ENCODE measurements around the gene HCLS1. TPM values are rescaled to one million over a fixed set of nuclear protein-coding genes. Genes with fewer than 3 reads are reported as not detected.
"Not testable (repeated sequence)": the region's sequence is repeated elsewhere in the genome, so short reads cannot be mapped to it uniquely, and the experiment has no call there.

Gene HCLS1
- total and polyA plus RNA-seq, 2 experiments from 2014 or later = 28.6 to 39.2 TPM

DNA sequence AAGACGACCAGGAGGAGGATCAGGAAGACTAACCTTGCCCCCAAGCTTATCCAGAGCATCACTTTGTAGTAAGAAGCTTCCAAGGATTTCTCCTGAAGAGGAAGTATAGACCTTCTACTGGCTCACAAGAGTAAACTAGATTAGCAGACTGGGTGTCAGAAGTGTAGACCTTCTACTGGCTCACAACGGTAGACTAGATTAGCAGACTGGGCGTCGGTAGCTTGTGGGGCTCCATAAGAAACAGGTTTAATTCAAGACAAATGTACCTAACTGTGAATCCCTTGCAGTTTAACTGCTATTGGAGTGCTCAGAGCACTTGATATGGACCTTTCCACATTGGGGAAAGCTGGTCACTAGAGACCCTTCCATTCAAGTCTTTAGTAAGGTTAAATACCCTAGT, 54.6 kb downstream of the HCLS1 start:
- Histone ChIP-seq H4K20me1 (ENCODE audit: insufficient read depth) (no peaks in the 10 kb centered on the region), H3K27me3 (replicated peaks; ENCODE audit: insufficient read depth) (no peaks in the 10 kb centered on the region), H3K4me3 (no peak overlapping the region), H3K4me2 (ENCODE audit: unreplicated experiment) (no peak overlapping the region), H2AFZ (no peak overlapping the region), H3K36me3 (ENCODE audit: low read depth) (no peaks in the 10 kb centered on the region), H3K27ac (no peak overlapping the region), H3F3A (ENCODE audit: insufficient read depth) (no peaks in the 10 kb centered on the region), H3K79me2 (ENCODE audit: insufficient read depth) (no peaks in the 10 kb centered on the region), H3K9me3 (ENCODE audit: low read depth) (no peaks in the 10 kb centered on the region), H3K9me2 (ENCODE audit: insufficient read depth) (no peaks in the 10 kb centered on the region), H3K9ac (no peak overlapping the region), H3K4me1 (ENCODE audit: insufficient read depth) (no peaks in the 10 kb centered on the region)
- TF ChIP-seq EZH2 (IDR thresholded peaks at IDR 0.05; ENCODE audit: insufficient read depth, poor library complexity, severe bottlenecking) (no peak), EZH2phosphoT487 (IDR thresholded peaks at IDR 0.05; ENCODE audit: insufficient read depth, low read depth) (no peak)
- in situ Hi-C loops (cut with MboI) = no loop called here
- WGBS, 2 experiments (ENCODE audit: low coverage in 1 of 2, low lambda C conversion rate in 2 of 2, missing lambda C conversion rate in 2 of 2) = 58 to 67% methylated on average over 4 of the region's 4 CpGs
- DNase-seq = no peak

DNA sequence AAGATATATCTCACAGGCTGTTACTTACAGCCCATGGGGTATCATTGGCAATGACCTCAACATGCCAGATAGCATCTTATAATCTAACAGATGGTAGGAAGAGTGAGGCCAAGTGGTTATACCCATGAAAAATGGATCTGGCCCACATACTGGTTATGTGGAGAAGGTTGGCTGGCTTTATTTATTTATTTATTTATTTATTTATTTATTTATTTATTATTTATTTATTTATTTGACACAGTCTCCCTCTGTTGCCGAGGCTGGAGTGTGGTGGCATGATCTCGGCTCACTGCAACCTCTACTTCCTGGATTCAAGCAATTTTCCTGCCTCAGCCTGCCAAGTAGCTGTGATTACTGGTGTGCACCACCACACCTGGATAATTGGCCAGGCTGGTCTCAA, 55.9 kb downstream of the HCLS1 start:
- in situ Hi-C loops (cut with MboI) = no loop called here
- Histone ChIP-seq H2AFZ (no peak overlapping the region), H3K4me3 (no peak overlapping the region), H3K79me2 (ENCODE audit: insufficient read depth) (no peaks in the 10 kb centered on the region), H3F3A (ENCODE audit: insufficient read depth) (no peaks in the 10 kb centered on the region), H3K36me3 (ENCODE audit: low read depth) (no peaks in the 10 kb centered on the region), H3K9me2 (ENCODE audit: insufficient read depth) (no peaks in the 10 kb centered on the region), H4K20me1 (ENCODE audit: insufficient read depth) (no peaks in the 10 kb centered on the region), H3K27ac (no peak overlapping the region), H3K4me2 (ENCODE audit: unreplicated experiment) (no peak overlapping the region), H3K4me1 (ENCODE audit: insufficient read depth) (no peaks in the 10 kb centered on the region), H3K9ac (no peak overlapping the region), H3K9me3 (ENCODE audit: low read depth) (no peaks in the 10 kb centered on the region), H3K27me3 (replicated peaks; ENCODE audit: insufficient read depth) (no peaks in the 10 kb centered on the region)
- TF ChIP-seq EZH2 (IDR thresholded peaks at IDR 0.05; ENCODE audit: insufficient read depth, poor library complexity, severe bottlenecking) = no peak
- no peak for TF ChIP-seq EZH2phosphoT487 (IDR thresholded peaks at IDR 0.05; ENCODE audit: insufficient read depth, low read depth)
- whole genome bisulfite sequencing, 2 experiments (ENCODE audit: low coverage in 1 of 2, low lambda C conversion rate in 2 of 2, missing lambda C conversion rate in 2 of 2) = 72 to 74% methylated on average over 2 of the region's 2 CpGs
- DNase-seq = no peak

DNA sequence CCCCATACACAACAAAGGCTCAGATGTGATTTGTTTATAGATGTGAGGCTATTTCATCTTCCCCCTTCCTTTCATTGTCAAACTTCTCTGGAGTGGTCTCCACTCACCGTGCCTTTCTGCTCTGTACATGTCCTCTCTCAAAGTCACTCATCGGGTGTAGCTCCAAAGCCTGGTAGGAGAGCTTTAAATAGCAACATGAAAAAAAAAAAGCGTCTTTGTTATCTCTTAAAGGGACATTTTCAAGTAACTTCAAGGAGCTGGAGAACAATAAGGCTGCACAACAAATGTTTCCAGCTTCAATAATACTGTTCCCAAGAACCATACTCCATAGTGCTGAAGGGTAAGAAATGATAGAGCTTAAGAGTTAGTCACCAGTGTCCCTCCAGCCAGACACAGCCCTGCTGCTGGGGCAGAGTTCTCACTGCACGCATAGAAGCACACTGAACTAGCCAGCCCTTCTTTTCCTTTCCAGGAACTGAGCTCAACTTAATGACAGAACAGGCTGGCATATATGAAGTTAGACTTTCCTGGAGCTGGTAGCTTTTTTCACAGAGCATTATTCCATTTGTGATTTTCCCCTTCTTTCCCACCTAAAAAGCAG, 59.4 kb downstream of the HCLS1 start:
- peak; percentile 16 for DNase-seq
- no peak overlapping the region for H3K27ac ChIP-seq

DNA sequence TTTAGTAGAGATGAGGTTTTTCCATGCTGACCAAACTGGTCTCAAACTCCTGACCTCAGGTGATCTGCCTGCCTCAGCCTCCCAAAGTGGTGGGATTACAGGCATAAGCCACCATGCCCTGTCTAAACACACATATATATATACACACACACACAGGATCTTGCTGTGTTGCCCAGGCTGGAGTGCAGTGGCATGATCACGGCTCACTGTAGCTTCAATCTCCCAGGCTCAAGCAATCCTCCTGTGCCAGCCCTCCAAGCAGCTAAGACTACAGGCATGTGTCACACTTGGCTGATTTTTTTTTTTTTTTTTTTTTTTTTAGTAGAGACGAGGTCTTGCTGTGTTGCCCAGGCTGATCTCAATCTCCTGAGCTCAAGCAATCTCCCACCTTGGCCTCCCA, 60.8 kb downstream of the HCLS1 start:
- H3K27ac ChIP-seq; H3K79me2 ChIP-seq (ENCODE audit: insufficient read depth); H3F3A ChIP-seq (ENCODE audit: insufficient read depth); H3K36me3 ChIP-seq (ENCODE audit: low read depth); H3K9me3 ChIP-seq (ENCODE audit: low read depth); H3K4me3 ChIP-seq; in situ Hi-C loops (cut with MboI); H3K9ac ChIP-seq; H3K27me3 ChIP-seq (replicated peaks; ENCODE audit: insufficient read depth); H3K9me2 ChIP-seq (ENCODE audit: insufficient read depth); H4K20me1 ChIP-seq (ENCODE audit: insufficient read depth); H3K4me1 ChIP-seq (ENCODE audit: insufficient read depth); DNase-seq; H3K4me2 ChIP-seq (ENCODE audit: unreplicated experiment); H2AFZ ChIP-seq: not testable (repeated sequence)
- 52 to 61% methylated on average over 2 of the region's 2 CpGs for WGBS, 2 experiments (ENCODE audit: low coverage in 1 of 2, low lambda C conversion rate in 2 of 2, missing lambda C conversion rate in 2 of 2)

More for the DNA sequence above, 59.4 kb downstream of the HCLS1 start:
- in situ Hi-C loops (cut with MboI) = no loop called here
- Histone ChIP-seq H3K36me3 (ENCODE audit: low read depth) (no peaks in the 10 kb centered on the region), H2AFZ (no peak overlapping the region), H3K4me1 (ENCODE audit: insufficient read depth) (no peaks in the 10 kb centered on the region), H3K9me3 (ENCODE audit: low read depth) (no peaks in the 10 kb centered on the region), H4K20me1 (ENCODE audit: insufficient read depth) (no peaks in the 10 kb centered on the region), H3K9me2 (ENCODE audit: insufficient read depth) (no peaks in the 10 kb centered on the region), H3K27me3 (replicated peaks; ENCODE audit: insufficient read depth) (no peaks in the 10 kb centered on the region), H3K79me2 (ENCODE audit: insufficient read depth) (no peaks in the 10 kb centered on the region), H3K9ac (no peak overlapping the region), H3F3A (ENCODE audit: insufficient read depth) (no peaks in the 10 kb centered on the region), H3K4me2 (ENCODE audit: unreplicated experiment) (no peak overlapping the region), H3K4me3 (no peak overlapping the region)
- TF ChIP-seq EZH2phosphoT487 (IDR thresholded peaks at IDR 0.05; ENCODE audit: insufficient read depth, low read depth) = no peak
- no peak for TF ChIP-seq EZH2 (IDR thresholded peaks at IDR 0.05; ENCODE audit: insufficient read depth, poor library complexity, severe bottlenecking)
- 10 to 19% methylated on average over 4 of the region's 4 CpGs for WGBS, 2 experiments (ENCODE audit: low coverage in 1 of 2, low lambda C conversion rate in 2 of 2, missing lambda C conversion rate in 2 of 2)

DNA sequence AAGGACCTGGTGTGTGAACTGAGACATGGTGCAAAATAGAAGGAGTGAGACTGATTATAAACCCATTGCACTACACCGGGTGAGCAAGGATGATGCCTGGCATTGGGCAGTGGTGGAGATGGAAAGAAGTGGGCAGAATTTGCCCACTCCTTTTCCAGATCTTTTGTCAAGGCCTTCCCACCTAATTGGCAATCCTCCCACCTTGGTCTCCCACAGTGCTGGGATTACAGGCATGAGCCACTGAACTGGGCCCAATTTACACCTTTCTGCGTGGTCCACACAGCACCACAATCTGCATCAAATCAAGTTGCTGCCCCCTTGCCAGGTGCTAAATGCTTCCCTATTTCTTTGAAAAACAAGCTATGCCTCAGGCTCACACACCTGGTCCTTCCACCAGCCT, 62.1 kb downstream of the HCLS1 start:
- Histone ChIP-seq H3K27ac (no peak overlapping the region), H3K27me3 (replicated peaks; ENCODE audit: insufficient read depth) (no peaks in the 10 kb centered on the region), H3K9me3 (ENCODE audit: low read depth) (no peaks in the 10 kb centered on the region), H4K20me1 (ENCODE audit: insufficient read depth) (no peaks in the 10 kb centered on the region), H3F3A (ENCODE audit: insufficient read depth) (no peaks in the 10 kb centered on the region), H3K4me2 (ENCODE audit: unreplicated experiment) (no peak overlapping the region), H3K79me2 (ENCODE audit: insufficient read depth) (no peaks in the 10 kb centered on the region), H3K9me2 (ENCODE audit: insufficient read depth) (no peaks in the 10 kb centered on the region), H3K4me1 (ENCODE audit: insufficient read depth) (no peaks in the 10 kb centered on the region), H3K9ac (no peak overlapping the region), H3K4me3 (no peak overlapping the region), H3K36me3 (ENCODE audit: low read depth) (no peaks in the 10 kb centered on the region), H2AFZ (no peak overlapping the region)
- TF ChIP-seq EZH2 (IDR thresholded peaks at IDR 0.05; ENCODE audit: insufficient read depth, poor library complexity, severe bottlenecking) = no peak
- TF ChIP-seq EZH2phosphoT487 (IDR thresholded peaks at IDR 0.05; ENCODE audit: insufficient read depth, low read depth) = no peak
- DNase-seq = no peak
- in situ Hi-C loops (cut with MboI) = no loop called here
- WGBS, 2 experiments (ENCODE audit: low coverage in 1 of 2, low lambda C conversion rate in 2 of 2, missing lambda C conversion rate in 2 of 2) = 44 to 64% methylated on average over 2 of the region's 2 CpGs

Measured in GM23248 (cell line).